HepG2 (cell line): ENCODE measurements around the gene OVOL2. TPM values are rescaled to one million over a fixed set of nuclear protein-coding genes. Genes with fewer than 3 reads are reported as not detected.
A peak's percentile ranks its signal among the peaks of the same experiment; 100 is the strongest.

Experiments
- CHCHD3 ChIP-seq: sonication (generic); formaldehyde crosslinking; IDR thresholded peaks from 2 replicates; pipeline ENCODE4 v1.8.0; 2022; ENCODE audit warnings: mild to moderate bottlenecking, missing genetic modification reagents, moderate library complexity
- FOXK2 ChIP-seq: fragments of 450-650 bp; IDR thresholded peaks from 2 replicates; pipeline ENCODE4 v1.6.1; 2016
- HNRNPLL ChIP-seq: fragments of 200-400 bp; formaldehyde crosslinking; IDR thresholded peaks from 2 replicates; pipeline ENCODE4 v1.6.1; 2017; ENCODE audit warnings: mild to moderate bottlenecking, low read depth, low read length; ENCODE audit not compliant: poor library complexity, severe bottlenecking
- NFRKB ChIP-seq: fragments of 450-650 bp; IDR thresholded peaks from 2 replicates; pipeline ENCODE4 v1.6.1; 2017
- RARG ChIP-seq: sonication (generic); formaldehyde crosslinking; IDR thresholded peaks from 2 replicates; pipeline ENCODE4 v1.4.0; 2020; ENCODE audit warnings: low read depth, mild to moderate bottlenecking, missing genetic modification reagents
- REXO4 ChIP-seq: sonication (generic); formaldehyde crosslinking; IDR thresholded peaks from 2 replicates; pipeline ENCODE4 v1.8.0; 2022; ENCODE audit warnings: missing genetic modification reagents, mild to moderate bottlenecking, borderline replicate concordance
- SIN3B ChIP-seq: fragments of 150-350 bp; IDR thresholded peaks from 2 replicates; pipeline ENCODE4 v1.6.1; 2014; ENCODE audit warnings: low read length
- SMAD9 ChIP-seq: sonication (generic); formaldehyde crosslinking; IDR thresholded peaks from 2 replicates; pipeline ENCODE4 v1.5.1; 2020; ENCODE audit warnings: mild to moderate bottlenecking, missing genetic modification reagents
- ZBTB7A ChIP-seq: sonication (generic); formaldehyde crosslinking; IDR thresholded peaks from 2 replicates; pipeline ENCODE4 v1.8.0; 2022; ENCODE audit warnings: mild to moderate bottlenecking, missing genetic modification reagents
- ZFP41 ChIP-seq: sonication (generic); formaldehyde crosslinking; IDR thresholded peaks from 2 replicates; pipeline ENCODE4 v1.4.0; 2020; ENCODE audit warnings: mild to moderate bottlenecking, missing genetic modification reagents, borderline replicate concordance
- ZFYVE20 ChIP-seq: sonication (generic); formaldehyde crosslinking; IDR thresholded peaks from 2 replicates; pipeline ENCODE4 v1.8.0; 2023; ENCODE audit warnings: low read depth, mild to moderate bottlenecking, moderate library complexity, missing genetic modification reagents, borderline replicate concordance
- ZNF17 ChIP-seq: sonication (generic); formaldehyde crosslinking; IDR thresholded peaks from 2 replicates; pipeline ENCODE4 v1.5.0; 2020; ENCODE audit warnings: mild to moderate bottlenecking, missing genetic modification reagents
- ZNF230 ChIP-seq: sonication (generic); formaldehyde crosslinking; IDR thresholded peaks from 2 replicates; pipeline ENCODE4 v1.4.0; 2020; ENCODE audit warnings: mild to moderate bottlenecking, missing genetic modification reagents
- ZNF383 ChIP-seq: sonication (generic); formaldehyde crosslinking; IDR thresholded peaks from 2 replicates; pipeline ENCODE4 v1.4.0; 2020; ENCODE audit warnings: missing genetic modification reagents, mild to moderate bottlenecking, borderline replicate concordance
- ZNF430 ChIP-seq: sonication (generic); formaldehyde crosslinking; IDR thresholded peaks from 2 replicates; pipeline ENCODE4 v1.9.0; 2021; ENCODE audit warnings: mild to moderate bottlenecking, missing genetic modification reagents
- ZNF577 ChIP-seq: sonication (generic); formaldehyde crosslinking; IDR thresholded peaks from 2 replicates; pipeline ENCODE4 v1.4.0; 2020; ENCODE audit warnings: mild to moderate bottlenecking, low read depth, missing genetic modification reagents, borderline replicate concordance
- ZNF772 ChIP-seq: sonication (generic); formaldehyde crosslinking; IDR thresholded peaks from 2 replicates; pipeline ENCODE4 v1.5.0; 2020; ENCODE audit warnings: mild to moderate bottlenecking, missing genetic modification reagents
- polyA plus RNA-seq, 8 experiments: library from polyadenylated mRNA; depleted of rRNA in 3 of 8; stranded (reverse) in 7 of 8; unstranded in 1 of 8; fragments of >200 nt; fragmentation: Illumina TruSeq in 4 of 8; extraction: Trizol in 4 of 8; gene quantifications; 2 replicates each; pipeline versions ENCODE4 v1.2.1 to v1.2.3, GENCODE V29; 2011 to 2016; ENCODE audit warnings: low read depth in 4 of 8, missing spikeins in 1 of 8, mixed read lengths in 1 of 8; ENCODE audit not compliant: insufficient read depth in 1 of 8
- total RNA-seq, 5 experiments: library from RNA; depleted of rRNA; stranded (reverse); fragments of >200 nt; fragmentation: Illumina TruSeq; extraction: Trizol; gene quantifications; 2 replicates each; pipeline ENCODE4 v1.2.3, GENCODE V29; 2016; ENCODE audit warnings: low read depth in 1 of 5
- TF ChIP-seq, protein P1 (sequence below): sonication (generic); formaldehyde crosslinking; IDR thresholded peaks from 2 replicates; pipeline ENCODE4 v1.4.0; 2020; ENCODE audit warnings: missing genetic modification reagents
- TF ChIP-seq, protein P2 (sequence below): sonication (generic); formaldehyde crosslinking; IDR thresholded peaks from 2 replicates; pipeline ENCODE4 v1.4.0; 2020; ENCODE audit warnings: missing genetic modification reagents
- TF ChIP-seq, protein P3 (sequence below): sonication (generic); formaldehyde crosslinking; IDR thresholded peaks from 2 replicates; pipeline ENCODE4 v1.4.0; 2020; ENCODE audit warnings: missing genetic modification reagents
- TF ChIP-seq, protein P4 (sequence below): sonication (generic); formaldehyde crosslinking; IDR thresholded peaks from 2 replicates; pipeline ENCODE4 v1.4.0; 2020; ENCODE audit warnings: missing genetic modification reagents; ENCODE audit errors: not compliant biosample characterization
- TF ChIP-seq, protein P5 (sequence below): IDR thresholded peaks from 2 replicates; pipeline ENCODE4 v1.6.1; 2016; ENCODE audit warnings: low read depth, control low read depth

Gene OVOL2
- total and polyA plus RNA-seq, 2 of the 13 experiments (the other 11 are each of a cell fraction or from before 2014, with no cell fraction given) = 0.20 to 0.31 TPM

DNA sequence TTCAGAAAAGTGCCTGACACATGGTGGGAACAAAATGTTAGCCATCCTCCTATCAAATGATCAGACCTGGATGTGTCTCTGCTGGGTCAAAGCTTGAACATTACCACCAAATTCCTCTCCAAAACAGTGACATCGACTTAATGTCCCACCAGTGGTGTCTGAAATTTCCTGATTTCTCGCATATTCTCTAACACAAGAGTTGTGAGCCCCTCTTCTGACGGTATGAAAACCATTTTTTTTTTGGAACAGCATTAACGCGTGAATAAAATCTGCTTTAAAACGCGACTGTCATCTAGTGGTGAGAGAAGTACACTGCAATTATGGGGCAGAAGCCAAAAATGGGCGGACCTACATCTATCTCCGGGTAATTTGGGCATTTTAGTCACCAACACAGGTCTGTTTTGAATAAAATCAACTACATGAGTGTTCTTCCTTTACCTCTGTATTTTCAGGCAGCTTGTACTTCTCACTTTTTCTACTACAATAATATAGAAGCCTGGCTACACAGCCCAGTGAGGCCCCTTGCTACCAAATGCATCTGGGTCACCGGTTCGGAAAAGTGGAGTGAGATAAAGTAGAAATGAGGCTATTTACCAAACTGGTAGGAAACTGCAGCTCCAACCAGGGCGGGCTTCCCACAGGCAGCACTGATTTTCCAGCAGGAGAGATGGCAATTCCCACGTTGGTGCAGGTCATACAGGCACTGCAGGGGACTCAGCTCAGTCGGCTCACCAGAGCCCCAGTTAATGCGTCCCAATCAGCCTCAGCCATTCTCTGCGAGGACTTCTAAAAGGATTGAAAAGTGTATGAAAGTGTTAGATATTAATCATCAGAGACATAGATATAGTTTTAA is 61.5 kb downstream of the OVOL2 start (continued):
- TF ChIP-seq, protein P1, sequence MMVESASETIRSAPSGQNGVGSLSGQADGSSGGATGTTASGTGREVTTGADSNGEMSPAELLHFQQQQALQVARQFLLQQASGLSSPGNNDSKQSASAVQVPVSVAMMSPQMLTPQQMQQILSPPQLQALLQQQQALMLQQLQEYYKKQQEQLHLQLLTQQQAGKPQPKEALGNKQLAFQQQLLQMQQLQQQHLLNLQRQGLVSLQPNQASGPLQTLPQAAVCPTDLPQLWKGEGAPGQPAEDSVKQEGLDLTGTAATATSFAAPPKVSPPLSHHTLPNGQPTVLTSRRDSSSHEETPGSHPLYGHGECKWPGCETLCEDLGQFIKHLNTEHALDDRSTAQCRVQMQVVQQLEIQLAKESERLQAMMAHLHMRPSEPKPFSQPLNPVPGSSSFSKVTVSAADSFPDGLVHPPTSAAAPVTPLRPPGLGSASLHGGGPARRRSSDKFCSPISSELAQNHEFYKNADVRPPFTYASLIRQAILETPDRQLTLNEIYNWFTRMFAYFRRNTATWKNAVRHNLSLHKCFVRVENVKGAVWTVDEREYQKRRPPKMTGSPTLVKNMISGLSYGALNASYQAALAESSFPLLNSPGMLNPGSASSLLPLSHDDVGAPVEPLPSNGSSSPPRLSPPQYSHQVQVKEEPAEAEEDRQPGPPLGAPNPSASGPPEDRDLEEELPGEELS = no peak
- TF ChIP-seq, protein P2, sequence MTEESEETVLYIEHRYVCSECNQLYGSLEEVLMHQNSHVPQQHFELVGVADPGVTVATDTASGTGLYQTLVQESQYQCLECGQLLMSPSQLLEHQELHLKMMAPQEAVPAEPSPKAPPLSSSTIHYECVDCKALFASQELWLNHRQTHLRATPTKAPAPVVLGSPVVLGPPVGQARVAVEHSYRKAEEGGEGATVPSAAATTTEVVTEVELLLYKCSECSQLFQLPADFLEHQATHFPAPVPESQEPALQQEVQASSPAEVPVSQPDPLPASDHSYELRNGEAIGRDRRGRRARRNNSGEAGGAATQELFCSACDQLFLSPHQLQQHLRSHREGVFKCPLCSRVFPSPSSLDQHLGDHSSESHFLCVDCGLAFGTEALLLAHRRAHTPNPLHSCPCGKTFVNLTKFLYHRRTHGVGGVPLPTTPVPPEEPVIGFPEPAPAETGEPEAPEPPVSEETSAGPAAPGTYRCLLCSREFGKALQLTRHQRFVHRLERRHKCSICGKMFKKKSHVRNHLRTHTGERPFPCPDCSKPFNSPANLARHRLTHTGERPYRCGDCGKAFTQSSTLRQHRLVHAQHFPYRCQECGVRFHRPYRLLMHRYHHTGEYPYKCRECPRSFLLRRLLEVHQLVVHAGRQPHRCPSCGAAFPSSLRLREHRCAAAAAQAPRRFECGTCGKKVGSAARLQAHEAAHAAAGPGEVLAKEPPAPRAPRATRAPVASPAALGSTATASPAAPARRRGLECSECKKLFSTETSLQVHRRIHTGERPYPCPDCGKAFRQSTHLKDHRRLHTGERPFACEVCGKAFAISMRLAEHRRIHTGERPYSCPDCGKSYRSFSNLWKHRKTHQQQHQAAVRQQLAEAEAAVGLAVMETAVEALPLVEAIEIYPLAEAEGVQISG = no peak
- TF ChIP-seq ZNF577 (CRISPR knock-in tag) (no peak), RARG (CRISPR knock-in tag) (no peak), ZBTB7A (CRISPR knock-in tag) (no peak), SMAD9 (CRISPR knock-in tag) (no peak), ZFP41 (CRISPR knock-in tag) (no peak), ZNF230 (CRISPR knock-in tag) (no peak), ZNF17 (CRISPR knock-in tag) (no peak), SIN3B (no peak), REXO4 (CRISPR knock-in tag) (no peak), ZNF430 (CRISPR knock-in tag) (0 out of 2 replicates have a peak, but pooled peaks have one; percentile 44), CHCHD3 (CRISPR knock-in tag) (no peak), NFRKB (no peak), FOXK2 (no peak), ZFYVE20 (CRISPR knock-in tag) (no peak), HNRNPLL (no peak), ZNF383 (CRISPR knock-in tag) (no peak), ZNF772 (CRISPR knock-in tag) (no peak)
- TF ChIP-seq, protein P3, sequence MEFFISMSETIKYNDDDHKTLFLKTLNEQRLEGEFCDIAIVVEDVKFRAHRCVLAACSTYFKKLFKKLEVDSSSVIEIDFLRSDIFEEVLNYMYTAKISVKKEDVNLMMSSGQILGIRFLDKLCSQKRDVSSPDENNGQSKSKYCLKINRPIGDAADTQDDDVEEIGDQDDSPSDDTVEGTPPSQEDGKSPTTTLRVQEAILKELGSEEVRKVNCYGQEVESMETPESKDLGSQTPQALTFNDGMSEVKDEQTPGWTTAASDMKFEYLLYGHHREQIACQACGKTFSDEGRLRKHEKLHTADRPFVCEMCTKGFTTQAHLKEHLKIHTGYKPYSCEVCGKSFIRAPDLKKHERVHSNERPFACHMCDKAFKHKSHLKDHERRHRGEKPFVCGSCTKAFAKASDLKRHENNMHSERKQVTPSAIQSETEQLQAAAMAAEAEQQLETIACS (CRISPR knock-in tag) = no peak
- TF ChIP-seq, protein P4, sequence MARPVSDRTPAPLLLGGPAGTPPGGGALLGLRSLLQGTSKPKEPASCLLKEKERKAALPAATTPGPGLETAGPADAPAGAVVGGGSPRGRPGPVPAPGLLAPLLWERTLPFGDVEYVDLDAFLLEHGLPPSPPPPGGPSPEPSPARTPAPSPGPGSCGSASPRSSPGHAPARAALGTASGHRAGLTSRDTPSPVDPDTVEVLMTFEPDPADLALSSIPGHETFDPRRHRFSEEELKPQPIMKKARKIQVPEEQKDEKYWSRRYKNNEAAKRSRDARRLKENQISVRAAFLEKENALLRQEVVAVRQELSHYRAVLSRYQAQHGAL (CRISPR knock-in tag) = no peak
- TF ChIP-seq, protein P5, sequence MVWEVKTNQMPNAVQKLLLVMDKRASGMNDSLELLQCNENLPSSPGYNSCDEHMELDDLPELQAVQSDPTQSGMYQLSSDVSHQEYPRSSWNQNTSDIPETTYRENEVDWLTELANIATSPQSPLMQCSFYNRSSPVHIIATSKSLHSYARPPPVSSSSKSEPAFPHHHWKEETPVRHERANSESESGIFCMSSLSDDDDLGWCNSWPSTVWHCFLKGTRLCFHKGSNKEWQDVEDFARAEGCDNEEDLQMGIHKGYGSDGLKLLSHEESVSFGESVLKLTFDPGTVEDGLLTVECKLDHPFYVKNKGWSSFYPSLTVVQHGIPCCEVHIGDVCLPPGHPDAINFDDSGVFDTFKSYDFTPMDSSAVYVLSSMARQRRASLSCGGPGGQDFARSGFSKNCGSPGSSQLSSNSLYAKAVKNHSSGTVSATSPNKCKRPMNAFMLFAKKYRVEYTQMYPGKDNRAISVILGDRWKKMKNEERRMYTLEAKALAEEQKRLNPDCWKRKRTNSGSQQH (CRISPR knock-in tag) = 0 out of 2 replicates have a peak, but pooled peaks have one; percentile 45
